CD14-positive monocyte (primary cell): ENCODE data around the gene USP11. TPM values are rescaled to one million over a fixed set of nuclear protein-coding genes. Genes with fewer than 3 reads are reported as not detected.
A peak's percentile ranks its signal among the peaks of the same experiment; 100 is the strongest.

Source experiments
- DNase-seq, 3 donors: peaks; one replicate each; pipeline ENCODE4 v3.0.0-alpha.2; 2011 to 2022
- H2AFZ ChIP-seq: 2 replicates; pipeline ENCODE4 v1.6.0; 2012; ENCODE audit warnings: mild to moderate bottlenecking, low read depth, low read length, inconsistent platforms; ENCODE audit not compliant: insufficient read depth, poor library complexity, severe bottlenecking
- H3K27ac ChIP-seq, 2 donors: 1 replicate in 1 of 2; 2 replicates in 1 of 2; pipeline ENCODE4 v1.5.1; 2012 to 2013; ENCODE audit warnings: low read length in 2 of 2, control low read depth in 1 of 2, inconsistent platforms in 1 of 2, low read depth in 1 of 2, mild to moderate bottlenecking in 1 of 2
- H3K27me3 ChIP-seq, 2 donors: one replicate each; pipeline versions ENCODE4 v1.6.0 to v1.6.1; 2011 to 2013; ENCODE audit warnings: low read length in 2 of 2; ENCODE audit not compliant: control insufficient read depth in 2 of 2, insufficient read depth in 2 of 2
- H3K36me3 ChIP-seq, 2 donors: replicated peaks in 1 of 2; 1 replicate in 1 of 2; 2 replicates in 1 of 2; pipeline versions ENCODE4 v1.5.1 to v1.6.1; 2012 to 2013; ENCODE audit warnings: low read length in 2 of 2, control low read depth in 1 of 2, inconsistent platforms in 1 of 2, mild to moderate bottlenecking in 1 of 2; ENCODE audit not compliant: insufficient read depth in 2 of 2, control insufficient read depth in 1 of 2
- H3K4me1 ChIP-seq, 2 donors: 1 replicate in 1 of 2; 2 replicates in 1 of 2; pipeline versions ENCODE4 v1.5.1 to v1.6.1; 2012 to 2013; ENCODE audit warnings: low read length in 2 of 2, control low read depth in 1 of 2, inconsistent platforms in 1 of 2, mild to moderate bottlenecking in 1 of 2, moderate library complexity in 1 of 2; ENCODE audit not compliant: insufficient read depth in 2 of 2, control insufficient read depth in 1 of 2
- H3K4me2 ChIP-seq: replicated peaks from 2 replicates; pipeline ENCODE3; 2012; ENCODE audit warnings: low read length, moderate library complexity, mild to moderate bottlenecking; ENCODE audit not compliant: poor library complexity, severe bottlenecking; ENCODE audit errors: extremely low read depth
- H3K4me3 ChIP-seq, 3 experiments: fragments of 200-600 bp in 1 of 3; sonication (generic) in 1 of 3; replicated peaks in 1 of 3; 1 replicate in 2 of 3; 2 replicates in 1 of 3; pipeline ENCODE4 v1.5.1; 2011 to 2013; ENCODE audit warnings: low read length in 3 of 3, mild to moderate bottlenecking in 3 of 3, control low read depth in 2 of 3, low read depth in 2 of 3, inconsistent platforms in 1 of 3, moderate library complexity in 1 of 3
- H3K79me2 ChIP-seq: 2 replicates; pipeline ENCODE4 v1.6.0; 2012; ENCODE audit warnings: mild to moderate bottlenecking, control low read depth, inconsistent platforms, low read length, moderate library complexity; ENCODE audit not compliant: insufficient read depth
- H3K9ac ChIP-seq: 2 replicates; pipeline ENCODE4 v1.6.0; 2017; ENCODE audit warnings: low read length, mild to moderate bottlenecking; ENCODE audit not compliant: insufficient read depth, poor library complexity, severe bottlenecking
- H3K9me3 ChIP-seq, 2 donors: replicated peaks in 1 of 2; 1 replicate in 1 of 2; 2 replicates in 1 of 2; pipeline versions ENCODE4 v1.5.1 to v1.6.1; 2012 to 2013; ENCODE audit warnings: low read length in 2 of 2, control low read depth in 1 of 2; ENCODE audit not compliant: control insufficient read depth in 1 of 2, insufficient read depth in 1 of 2
- H4K20me1 ChIP-seq: 2 replicates; pipeline ENCODE4 v1.6.0; 2012; ENCODE audit warnings: mild to moderate bottlenecking, low read length, control low read depth, moderate library complexity; ENCODE audit not compliant: insufficient read depth
- H3K27ac Mint-ChIP-seq, 7 donors: one replicate each; pipeline ENCODE4 v1.8.0; 2020; ENCODE audit warnings: mild to moderate bottlenecking in 7 of 7, mixed read lengths in 7 of 7, moderate library complexity in 6 of 7, inconsistent platforms in 2 of 7
- H3K27me3 Mint-ChIP-seq, 3 donors: one replicate each; pipeline ENCODE4 v1.8.0; 2021 to 2022; ENCODE audit warnings: low read depth in 3 of 3, mild to moderate bottlenecking in 3 of 3, mixed read lengths in 3 of 3, moderate library complexity in 3 of 3, inconsistent platforms in 1 of 3
- H3K36me3 Mint-ChIP-seq, 2 donors: one replicate each; pipeline ENCODE4 v1.8.0; 2020; ENCODE audit warnings: mixed read lengths in 2 of 2, inconsistent platforms in 1 of 2, mild to moderate bottlenecking in 1 of 2
- H3K4me1 Mint-ChIP-seq: one replicate; pipeline ENCODE4 v1.8.0; 2020; ENCODE audit warnings: mild to moderate bottlenecking, mixed read lengths
- H3K4me3 Mint-ChIP-seq, 2 donors: one replicate each; pipeline ENCODE4 v1.8.0; 2020; ENCODE audit warnings: mild to moderate bottlenecking in 2 of 2, mixed read lengths in 2 of 2, moderate library complexity in 1 of 2
- H3K9me3 Mint-ChIP-seq, 7 donors: one replicate each; pipeline ENCODE4 v1.8.0; 2020 to 2022; ENCODE audit warnings: mixed read lengths in 7 of 7, mild to moderate bottlenecking in 6 of 7, moderate library complexity in 6 of 7, inconsistent platforms in 2 of 7
- WGBS: methylation state at CpG from one replicate; pipeline ENCODE4 v1.1.5; 2013; ENCODE audit warnings: missing lambda C conversion rate; ENCODE audit not compliant: insufficient coverage; 5-methylcytosine and 5-hydroxymethylcytosine counted together
- intact Hi-C, 2 donors: fragments of 100-400 bp; cut with micrococcal nuclease; formaldehyde crosslinking; loops; one replicate each; pipeline versions ENCODE4 v1.15.0 to v1.15.1; 2023
- polyA plus RNA-seq, 3 donors: library from polyadenylated mRNA; depleted of rRNA in 1 of 3; unstranded in 2 of 3; stranded (reverse) in 1 of 3; fragments of 300-500 nt in 2 of 3; fragments of >200 nt in 1 of 3; fragmentation: Illumina TruSeq in 2 of 3; gene quantifications; 1 replicate in 2 of 3; 2 replicates in 1 of 3; pipeline ENCODE4 v1.2.3, GENCODE V29; 2012 to 2021
- TF ChIP-seq, protein P1 (sequence below): fragments of 200-600 bp; IDR thresholded peaks from one replicate; pipeline ENCODE4 v1.8.0; 2022; ENCODE audit warnings: antibody characterized with exemption, mild to moderate bottlenecking

USP11 gene
- polyA plus RNA-seq, 3 donors, result 6.7 to 9.7 (median 8.8) TPM

GRCh38 chrX:47200385-47201150, 32.2 kb upstream of the USP11 start:
- Histone ChIP-seq H3K4me3 (no peak overlapping the region), H3K9me3 (no peaks in the 10 kb centered on the region), H3K27me3 (no peaks in the 10 kb centered on the region), H3K9ac (no peak overlapping the region), H3K79me2 (peaks cover 40% of the 10 kb centered on the region), H3K27ac (no peak overlapping the region), H3K4me1 (peaks cover 16% of the 10 kb centered on the region in 2 donors), H2AFZ (no peak overlapping the region), H4K20me1 (peaks cover 96% of the 10 kb centered on the region), H3K36me3 (peaks cover 71 to 91% of the 10 kb centered on the region in 2 donors), H3K4me2 (no peak overlapping the region)
- intact Hi-C loops, result no loop called here
- peaks cover 20% of the 10 kb centered on the region for H3K4me1 Mint-ChIP-seq
- peaks cover 76 to 99% of the 10 kb centered on the region in 2 donors for H3K36me3 Mint-ChIP-seq
- H3K4me3 Mint-ChIP-seq, result no peak overlapping the region
- 100% methylated on average over 3 of the region's 9 CpGs for WGBS
- peaks cover 0 to 21% (median 0%) of the 10 kb centered on the region in 3 donors for H3K27me3 Mint-ChIP-seq
- TF ChIP-seq, protein P1, sequence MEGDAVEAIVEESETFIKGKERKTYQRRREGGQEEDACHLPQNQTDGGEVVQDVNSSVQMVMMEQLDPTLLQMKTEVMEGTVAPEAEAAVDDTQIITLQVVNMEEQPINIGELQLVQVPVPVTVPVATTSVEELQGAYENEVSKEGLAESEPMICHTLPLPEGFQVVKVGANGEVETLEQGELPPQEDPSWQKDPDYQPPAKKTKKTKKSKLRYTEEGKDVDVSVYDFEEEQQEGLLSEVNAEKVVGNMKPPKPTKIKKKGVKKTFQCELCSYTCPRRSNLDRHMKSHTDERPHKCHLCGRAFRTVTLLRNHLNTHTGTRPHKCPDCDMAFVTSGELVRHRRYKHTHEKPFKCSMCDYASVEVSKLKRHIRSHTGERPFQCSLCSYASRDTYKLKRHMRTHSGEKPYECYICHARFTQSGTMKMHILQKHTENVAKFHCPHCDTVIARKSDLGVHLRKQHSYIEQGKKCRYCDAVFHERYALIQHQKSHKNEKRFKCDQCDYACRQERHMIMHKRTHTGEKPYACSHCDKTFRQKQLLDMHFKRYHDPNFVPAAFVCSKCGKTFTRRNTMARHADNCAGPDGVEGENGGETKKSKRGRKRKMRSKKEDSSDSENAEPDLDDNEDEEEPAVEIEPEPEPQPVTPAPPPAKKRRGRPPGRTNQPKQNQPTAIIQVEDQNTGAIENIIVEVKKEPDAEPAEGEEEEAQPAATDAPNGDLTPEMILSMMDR, result no peak
- peak overlapping the region in 3 of 7 donors; percentile 16 to 79 (median 32) for H3K27ac Mint-ChIP-seq
- H3K9me3 Mint-ChIP-seq, result no peaks in the 10 kb centered on the region
- DNase-seq, result no peak

DNA sequence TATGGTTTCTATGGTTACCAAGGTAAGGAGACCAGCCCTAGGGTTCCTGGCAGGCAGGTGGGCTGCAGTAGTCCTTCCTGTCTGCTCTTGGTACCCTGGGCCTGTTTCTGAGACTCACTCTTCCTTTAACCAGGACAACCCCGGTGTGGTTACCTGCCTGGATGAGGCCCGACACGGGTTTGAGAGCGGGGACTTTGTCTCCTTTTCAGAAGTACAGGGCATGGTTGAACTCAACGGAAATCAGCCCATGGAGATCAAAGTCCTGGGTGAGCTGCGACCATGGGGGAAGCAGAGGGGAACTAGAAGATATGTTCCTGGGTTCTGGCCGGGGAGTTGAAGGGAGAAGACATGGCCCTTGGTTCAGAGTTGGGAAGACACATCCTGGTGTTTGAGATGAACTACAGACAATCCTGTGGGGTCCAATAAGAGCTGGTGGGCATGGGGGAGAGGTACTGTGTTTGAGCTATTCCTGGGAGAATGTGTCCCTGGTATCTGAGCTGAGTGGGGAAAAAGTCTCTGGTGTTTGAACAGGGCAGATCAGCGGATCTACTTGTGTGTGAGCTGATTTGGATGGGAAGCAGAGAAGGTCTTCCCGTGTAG, 31.4 kb upstream of the USP11 start:
- no peak for DNase-seq
- H3K27ac Mint-ChIP-seq, result peak overlapping the region in 2 of 7 donors; percentile 9 to 67
- Histone ChIP-seq H2AFZ (no peak overlapping the region), H3K4me1 (peaks cover 7% of the 10 kb centered on the region in 2 donors), H3K4me3 (no peak overlapping the region), H3K79me2 (peaks cover 31% of the 10 kb centered on the region), H3K27ac (no peak overlapping the region), H3K9ac (no peak overlapping the region), H3K27me3 (no peaks in the 10 kb centered on the region), H4K20me1 (peaks cover 91% of the 10 kb centered on the region), H3K9me3 (no peaks in the 10 kb centered on the region), H3K4me2 (no peak overlapping the region), H3K36me3 (peaks cover 80 to 95% of the 10 kb centered on the region in 2 donors)
- peaks cover 0 to 17% (median 0%) of the 10 kb centered on the region in 3 donors for H3K27me3 Mint-ChIP-seq
- TF ChIP-seq, protein P1, result no peak
- peaks cover 79 to 99% of the 10 kb centered on the region in 2 donors for H3K36me3 Mint-ChIP-seq
- intact Hi-C loops, result no loop called here
- 97% methylated on average over 5 of the region's 9 CpGs for WGBS
- peaks cover 11% of the 10 kb centered on the region for H3K4me1 Mint-ChIP-seq
- no peak overlapping the region for H3K4me3 Mint-ChIP-seq
- H3K9me3 Mint-ChIP-seq, result no peaks in the 10 kb centered on the region
